Upper lobe of right lung (tissue), 1 donor: ENCODE measurements around the gene CGNL1. TPM values are rescaled to one million over a fixed set of nuclear protein-coding genes. Genes with fewer than 3 reads are reported as not detected.

Source experiments
- ATAC-seq: fragments of 200-7000 bp; cut with Tn5 transposase; one replicate; pipeline ENCODE4 v1.9.1; 2020; ENCODE audit warnings: mild to moderate bottlenecking, moderate library complexity
- DNase-seq: peaks from one replicate; pipeline ENCODE4 v3.0.0-alpha.2; 2020
- H3K27ac ChIP-seq: fragments of 200-600 bp; one replicate; pipeline ENCODE4 v1.8.0; 2022
- H3K27me3 ChIP-seq: fragments of 200-600 bp; one replicate; pipeline ENCODE4 v1.8.0; 2022; ENCODE audit warnings: mild to moderate bottlenecking
- H3K36me3 ChIP-seq: fragments of 200-600 bp; one replicate; pipeline ENCODE4 v1.8.0; 2022
- H3K4me1 ChIP-seq: fragments of 200-600 bp; one replicate; pipeline ENCODE4 v1.8.0; 2022
- H3K4me3 ChIP-seq: fragments of 200-600 bp; one replicate; pipeline ENCODE4 v1.8.0; 2022; ENCODE audit warnings: mild to moderate bottlenecking
- H3K9me3 ChIP-seq: fragments of 200-600 bp; one replicate; pipeline ENCODE4 v1.8.0; 2022
- CTCF ChIP-seq: fragments of 200-600 bp; IDR thresholded peaks from one replicate; pipeline ENCODE4 v1.8.0; 2022; ENCODE audit warnings: antibody characterized with exemption
- intact Hi-C: fragments of 100-400 bp; cut with DNase I; formaldehyde crosslinking; loops from one replicate; pipeline ENCODE4 v1.11.0; 2022
- long read RNA-seq: library from polyadenylated mRNA; unstranded; transcript quantifications from one replicate; pipeline ENCODE4 v2.0.0, GENCODE V29; 2021
- total RNA-seq: library from RNA; stranded (reverse); fragmentation: NEBNext Ultra II Directional; extraction: Animal tissue kit (Norgen Biotek cat#: 25700); gene quantifications from one replicate; pipeline ENCODE4 v1.2.1, GENCODE V29; 2021
- donor health status: DM: no; HTN: yes; CAD: no; lungs with severe emphysema.

Gene CGNL1
- 54.9 TPM for total RNA-seq
- long read RNA-seq, full-length matches to known transcripts, result 6 of 47 reads
- long read RNA-seq, partial matches to known transcripts, result 17 of 47 reads
- long read RNA-seq, other reads (novel, unspliced or antisense), result 24 of 47 reads

GRCh38 chr15:57375827-57376695 is at the start of gene CGNL1:
Gene CGNL1 (plus strand): TSS chr15:57376505. CDS start chr15:57438000, 61,495 bp downstream.
- no peak for TF ChIP-seq CTCF
- ATAC-seq, result peak; percentile 91
- peak; percentile 82 for DNase-seq
- peaks cover 6% of the 10 kb centered on the region for H3K27me3 ChIP-seq
- no peaks in the 10 kb centered on the region for H3K9me3 ChIP-seq
- peak within 1 kb of the TSS; percentile 63 for H3K4me3 ChIP-seq
- H3K4me1 ChIP-seq, result no peaks in the 10 kb centered on the region
- H3K27ac ChIP-seq, result peak within 1 kb of the TSS; percentile 55
- intact Hi-C loops, result no loop called here
- no peaks in the 10 kb centered on the region for H3K36me3 ChIP-seq

GRCh38 chr15:57327985-57328471 is 48.3 kb upstream of the CGNL1 start:
- DNase-seq (no peak), ATAC-seq (no peak)
- Histone ChIP-seq H3K27ac (no peak overlapping the region), H3K4me1 (no peaks in the 10 kb centered on the region), H3K27me3 (no peaks in the 10 kb centered on the region), H3K36me3 (no peaks in the 10 kb centered on the region), H3K9me3 (no peaks in the 10 kb centered on the region), H3K4me3 (no peak overlapping the region)
- TF ChIP-seq CTCF, result no peak
- intact Hi-C loops, result no loop called here

DNA sequence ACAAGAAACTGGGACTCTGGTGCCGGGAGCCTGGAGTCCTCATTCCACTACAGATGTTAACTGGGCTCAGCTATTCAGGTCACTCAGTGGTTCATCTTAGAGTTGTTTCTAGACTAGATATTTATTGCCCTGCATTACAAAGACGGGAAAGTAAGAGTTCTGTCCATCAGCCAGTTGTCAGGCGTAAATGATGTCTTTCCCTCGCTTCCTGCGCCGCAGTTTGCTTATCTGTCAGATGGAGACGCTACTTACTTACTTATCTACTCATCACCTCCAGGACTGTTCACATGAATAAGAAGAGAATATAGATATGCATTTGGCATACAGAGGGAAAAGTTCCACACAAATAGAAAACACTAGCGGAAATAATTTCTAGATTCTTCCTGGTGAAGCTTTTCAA is 47.8 kb upstream of the CGNL1 start:
- Histone ChIP-seq H3K27ac (no peak overlapping the region), H3K27me3 (no peaks in the 10 kb centered on the region), H3K36me3 (no peaks in the 10 kb centered on the region), H3K9me3 (no peaks in the 10 kb centered on the region), H3K4me1 (no peaks in the 10 kb centered on the region), H3K4me3 (no peak overlapping the region)
- DNase-seq (no peak), ATAC-seq (no peak)
- TF ChIP-seq CTCF, result no peak
- intact Hi-C loops, result no loop called here

- Histone ChIP-seq H3K27ac (no peak overlapping the region), H3K4me1 (no peaks in the 10 kb centered on the region), H3K9me3 (no peaks in the 10 kb centered on the region), H3K36me3 (no peaks in the 10 kb centered on the region), H3K27me3 (no peaks in the 10 kb centered on the region), H3K4me3 (no peak overlapping the region)
- ATAC-seq (no peak), DNase-seq (no peak)
- no peak for TF ChIP-seq CTCF
- intact Hi-C loops, result no loop called here
Observed at GRCh38 chr15:57328897-57329296, 47.4 kb upstream of the CGNL1 start.

- Histone ChIP-seq H3K4me1 (no peaks in the 10 kb centered on the region), H3K27ac (no peak overlapping the region), H3K36me3 (no peaks in the 10 kb centered on the region), H3K4me3 (no peak overlapping the region), H3K27me3 (no peaks in the 10 kb centered on the region), H3K9me3 (no peaks in the 10 kb centered on the region)
- ATAC-seq (no peak), DNase-seq (no peak)
- TF ChIP-seq CTCF, result no peak
- intact Hi-C loops, result no loop called here
Observed at GRCh38 chr15:57329582-57330367, 46.5 kb upstream of the CGNL1 start.
